Bronchial epithelial cell (primary cell): ENCODE measurements around the gene IFT74. TPM values are rescaled to one million over a fixed set of nuclear protein-coding genes. Genes with fewer than 3 reads are reported as not detected.
A peak's percentile ranks its signal among the peaks of the same experiment; 100 is the strongest.

Source experiments
- DNase-seq: peaks from one replicate; pipeline ENCODE4 v3.0.0-alpha.2; 2010; ENCODE audit warnings: low read depth
- FAIRE-seq: peaks from 2 replicates; lab custom pipeline; 2011; peaks lifted over from hg19 to GRCh38; lab: Jason Lieb, UNC
- H3K27me3 ChIP-seq: 2 replicates; pipeline ENCODE4 v1.5.1; 2011; ENCODE audit warnings: low read length; ENCODE audit not compliant: control insufficient read depth, insufficient read depth
- H3K36me3 ChIP-seq: 2 replicates; pipeline ENCODE4 v1.5.1; 2011; ENCODE audit warnings: low read length; ENCODE audit not compliant: control insufficient read depth, insufficient read depth
- H3K4me3 ChIP-seq: 2 replicates; pipeline ENCODE4 v1.5.1; 2011; ENCODE audit warnings: mild to moderate bottlenecking, low read depth, low read length, control low read depth
- CTCF ChIP-seq: IDR thresholded peaks from 2 replicates; pipeline ENCODE4 v1.5.1; 2011; ENCODE audit warnings: mild to moderate bottlenecking, moderate library complexity, low read length, control low read depth, inconsistent platforms; ENCODE audit not compliant: insufficient read depth, severe bottlenecking
- total RNA-seq: library from RNA; depleted of rRNA; stranded (reverse); fragments of >200 nt; gene quantifications from 2 replicates; pipeline ENCODE4 v1.2.1, GENCODE V29; 2014

IFT74 gene
- total RNA-seq, 1 donor from 2014 or later: 6.8 TPM

- Histone ChIP-seq H3K4me3 (no peak overlapping the region), H3K27me3 (no peaks in the 10 kb centered on the region), H3K36me3 (no peaks in the 10 kb centered on the region)
- DNase-seq (no peak), FAIRE-seq (no peak)
- TF ChIP-seq CTCF: no peak
These were observed 2.1 kb upstream of the IFT74 start for GRCh38 chr9:26954050-26954508.

GRCh38 chr9:26955222-26955903 lies 849 bp upstream of the IFT74 start:
- peak overlapping the region; percentile 57 for H3K4me3 ChIP-seq

GRCh38 chr9:26956860-26957233 lies 635 bp downstream of the IFT74 start:
- no peak for DNase-seq
- FAIRE-seq: no peak
- TF ChIP-seq CTCF: no peak
- Histone ChIP-seq H3K4me3 (peak overlapping the region; percentile 57), H3K36me3 (peaks cover 1% of the 10 kb centered on the region), H3K27me3 (no peaks in the 10 kb centered on the region)

More at GRCh38 chr9:26955222-26955903, 849 bp upstream of the IFT74 start:
- no peaks in the 10 kb centered on the region for H3K27me3 ChIP-seq
- no peak for FAIRE-seq
- no peaks in the 10 kb centered on the region for H3K36me3 ChIP-seq
- no peak for DNase-seq
- no peak for TF ChIP-seq CTCF

- no peaks in the 10 kb centered on the region for H3K36me3 ChIP-seq
- FAIRE-seq (no peak), DNase-seq (peak; percentile 75)
- H3K4me3 ChIP-seq: no peak overlapping the region
- no peaks in the 10 kb centered on the region for H3K27me3 ChIP-seq
- no peak for TF ChIP-seq CTCF
These were observed 15.5 kb downstream of the IFT74 start for GRCh38 chr9:26971721-26972120.

GRCh38 chr9:26973989-26974388 lies 17.8 kb downstream of the IFT74 start:
- H3K36me3 ChIP-seq: no peaks in the 10 kb centered on the region
- FAIRE-seq: no peak
- TF ChIP-seq CTCF: no peak
- H3K27me3 ChIP-seq: no peaks in the 10 kb centered on the region
- no peak for DNase-seq
- no peak overlapping the region for H3K4me3 ChIP-seq

GRCh38 chr9:26974927-26975326 lies 18.7 kb downstream of the IFT74 start:
- TF ChIP-seq CTCF: no peak
- FAIRE-seq: no peak
- no peak overlapping the region for H3K4me3 ChIP-seq

More at GRCh38 chr9:26974927-26975326, 18.7 kb downstream of the IFT74 start:
- no peak for DNase-seq
- Histone ChIP-seq H3K36me3 (no peaks in the 10 kb centered on the region), H3K27me3 (no peaks in the 10 kb centered on the region)
